ENCODE measurements around the gene EDN3.

DNA sequence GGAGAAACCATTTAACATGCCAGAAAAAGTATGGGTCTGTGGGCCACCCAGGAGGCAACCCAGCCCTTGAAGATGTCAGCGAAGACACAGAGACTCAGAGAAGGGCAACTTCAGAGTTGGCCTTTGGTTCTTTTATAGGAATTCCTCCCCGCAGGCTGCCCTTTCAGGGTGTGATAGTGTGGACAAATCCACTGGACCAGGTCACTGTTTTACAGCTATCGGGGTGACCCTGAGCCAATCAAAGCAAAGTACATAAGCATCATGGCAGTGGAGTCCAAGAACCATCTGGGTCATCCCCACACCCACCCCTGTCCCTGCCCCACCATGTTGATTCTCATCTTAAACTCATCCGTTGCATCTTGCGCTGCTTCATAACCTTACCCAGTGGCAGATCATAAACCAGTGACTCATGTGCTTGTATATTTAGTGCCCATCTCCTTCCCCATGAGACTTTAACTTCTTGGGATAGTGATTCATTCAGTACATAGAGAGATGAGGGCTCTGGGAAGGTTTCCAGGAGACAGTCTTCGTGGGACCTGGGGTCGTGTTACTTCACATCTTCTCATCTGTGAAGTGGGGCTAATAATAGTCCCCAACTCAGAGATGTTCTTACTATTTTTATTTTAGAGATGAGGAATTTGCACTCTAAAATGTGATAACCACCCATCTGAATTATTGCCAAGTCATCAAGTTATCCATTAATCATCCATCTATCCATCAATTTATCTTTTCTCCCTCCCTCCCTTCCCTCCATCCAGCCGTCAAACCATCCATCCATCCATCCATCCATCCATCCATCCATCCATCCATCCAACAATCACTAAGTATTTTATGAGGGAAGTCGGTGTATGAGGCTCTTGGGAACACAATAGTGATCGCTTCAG lies 51.0 kb downstream of the EDN3 start:
- TF ChIP-seq, protein P1, sequence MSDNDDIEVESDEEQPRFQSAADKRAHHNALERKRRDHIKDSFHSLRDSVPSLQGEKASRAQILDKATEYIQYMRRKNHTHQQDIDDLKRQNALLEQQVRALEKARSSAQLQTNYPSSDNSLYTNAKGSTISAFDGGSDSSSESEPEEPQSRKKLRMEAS (IDR thresholded peaks at IDR 0.05; ENCODE audit: insufficient read depth, insufficient read length) = no peak
- TF ChIP-seq EZH2 (IDR thresholded peaks at IDR 0.05; ENCODE audit: borderline replicate concordance, low read depth, low read length, severe bottlenecking) = no peak
- TF ChIP-seq, protein P2, sequence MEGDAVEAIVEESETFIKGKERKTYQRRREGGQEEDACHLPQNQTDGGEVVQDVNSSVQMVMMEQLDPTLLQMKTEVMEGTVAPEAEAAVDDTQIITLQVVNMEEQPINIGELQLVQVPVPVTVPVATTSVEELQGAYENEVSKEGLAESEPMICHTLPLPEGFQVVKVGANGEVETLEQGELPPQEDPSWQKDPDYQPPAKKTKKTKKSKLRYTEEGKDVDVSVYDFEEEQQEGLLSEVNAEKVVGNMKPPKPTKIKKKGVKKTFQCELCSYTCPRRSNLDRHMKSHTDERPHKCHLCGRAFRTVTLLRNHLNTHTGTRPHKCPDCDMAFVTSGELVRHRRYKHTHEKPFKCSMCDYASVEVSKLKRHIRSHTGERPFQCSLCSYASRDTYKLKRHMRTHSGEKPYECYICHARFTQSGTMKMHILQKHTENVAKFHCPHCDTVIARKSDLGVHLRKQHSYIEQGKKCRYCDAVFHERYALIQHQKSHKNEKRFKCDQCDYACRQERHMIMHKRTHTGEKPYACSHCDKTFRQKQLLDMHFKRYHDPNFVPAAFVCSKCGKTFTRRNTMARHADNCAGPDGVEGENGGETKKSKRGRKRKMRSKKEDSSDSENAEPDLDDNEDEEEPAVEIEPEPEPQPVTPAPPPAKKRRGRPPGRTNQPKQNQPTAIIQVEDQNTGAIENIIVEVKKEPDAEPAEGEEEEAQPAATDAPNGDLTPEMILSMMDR (IDR thresholded peaks at IDR 0.05; ENCODE audit: extremely low read depth in 1 of 2, insufficient read depth in 1 of 2, low read depth in 1 of 2, low read length in 2 of 2) = no peak
- no peak for TF ChIP-seq POLR2AphosphoS5 (IDR thresholded peaks at IDR 0.05; ENCODE audit: insufficient read depth, low read depth, low read length)
- no peak for TF ChIP-seq MYC (IDR thresholded peaks at IDR 0.05; ENCODE audit: low read depth, low read length)
- no peak for TF ChIP-seq GATA2 (IDR thresholded peaks at IDR 0.05; ENCODE audit: insufficient read depth, insufficient read length, low read depth, low read length)
- TF ChIP-seq POLR2A (IDR thresholded peaks at IDR 0.05; ENCODE audit: low read depth, low read length) = no peak
- no peak for TF ChIP-seq JUN (IDR thresholded peaks at IDR 0.05; ENCODE audit: borderline replicate concordance, insufficient read depth, insufficient read length, low read depth)
- TF ChIP-seq FOS (IDR thresholded peaks at IDR 0.05; ENCODE audit: borderline replicate concordance, insufficient read depth, low read length) = no peak

Measured in endothelial cell of umbilical vein (primary cell).